GM12864 (cell line): Measurements from ENCODE around the gene RIOK2.

ENCODE experiments used
- DNase-seq: peaks from one replicate; pipeline ENCODE4 v3.0.0-alpha.2; 2011; ENCODE audit warnings: low read depth
- H3K4me3 ChIP-seq: 2 replicates; pipeline ENCODE4 v1.5.1; 2011; ENCODE audit warnings: mild to moderate bottlenecking, low read depth, low read length, control low read depth
- CTCF ChIP-seq: IDR thresholded peaks from 2 replicates; pipeline ENCODE4 v1.5.1; 2011; ENCODE audit warnings: low read depth, mild to moderate bottlenecking, moderate library complexity, low read length, control low read depth, inconsistent platforms; ENCODE audit errors: missing control alignments

RIOK2 gene

GRCh38 chr5:97183100-97183929, at the start of gene RIOK2:
RIOK2 (minus strand) TSS chr5:97183247; CDS start chr5:97183191, 56 bp downstream.
- peak; percentile 95 for DNase-seq
- peak within 1 kb of the TSS; percentile 85 for H3K4me3 ChIP-seq
- no peak for TF ChIP-seq CTCF

GRCh38 chr5:97231025-97231636, 48.1 kb upstream of the RIOK2 start:
- no peak overlapping the region for H3K4me3 ChIP-seq
- DNase-seq = peak; percentile 19
- TF ChIP-seq CTCF = peak; percentile 70

GRCh38 chr5:97229688-97230285, 46.7 kb upstream of the RIOK2 start:
- no peak for TF ChIP-seq CTCF
- H3K4me3 ChIP-seq = no peak overlapping the region
- no peak for DNase-seq

GRCh38 chr5:97229196-97229595, 46.1 kb upstream of the RIOK2 start:
- TF ChIP-seq CTCF = no peak
- no peak overlapping the region for H3K4me3 ChIP-seq
- no peak for DNase-seq

- no peak for TF ChIP-seq CTCF
- H3K4me3 ChIP-seq = no peak overlapping the region
- no peak for DNase-seq
These were observed 42.2 kb upstream of the RIOK2 start for GRCh38 chr5:97225222-97225621.

- DNase-seq = no peak
- TF ChIP-seq CTCF = no peak
- H3K4me3 ChIP-seq = no peak overlapping the region
These were observed 41.2 kb upstream of the RIOK2 start for GRCh38 chr5:97224112-97224750.
